ENCODE data around the gene DNAAF3.

- TF ChIP-seq CTCF (IDR thresholded peaks at IDR 0.05) (no peak), POLR2A (IDR thresholded peaks at IDR 0.05) (no peak)
Observed at GRCh38 chr19:55114566-55115145, 51.8 kb downstream of the DNAAF3 start.

Data from lower leg skin (tissue), 3 donors.